ENCODE results near the gene FXYD1. TPM values are rescaled to one million over a fixed set of nuclear protein-coding genes. Genes with fewer than 3 reads are reported as not detected.

FXYD1 gene
- total and polyA plus RNA-seq, 2 of the 8 experiments (the other 6 are each of a cell fraction or from before 2014, with no cell fraction given) = 1.6 to 8.1 TPM

GRCh38 chr19:35119578-35120155 is 19.0 kb upstream of the FXYD1 start (continued):
- TF ChIP-seq SAP30 (IDR thresholded peaks at IDR 0.05; ENCODE audit: insufficient read depth, insufficient replicate concordance, low read length) = no peak
- TF ChIP-seq PHF8 (conservative IDR thresholded peaks at IDR 0.05; ENCODE audit: low read depth, low read length) = no peak
- TF ChIP-seq SP1 (IDR thresholded peaks at IDR 0.05; ENCODE audit: low read depth, low read length) = no peak
- no peak for TF ChIP-seq CBX5 (IDR thresholded peaks at IDR 0.05; ENCODE audit: low read depth, low read length)
- no peak for TF ChIP-seq TEAD4 (IDR thresholded peaks at IDR 0.05; ENCODE audit: low read depth, low read length)
- no peak for TF ChIP-seq MAFK (IDR thresholded peaks at IDR 0.05; ENCODE audit: low read depth, low read length)
- no peak for TF ChIP-seq CHD7 (IDR thresholded peaks at IDR 0.05; ENCODE audit: insufficient replicate concordance, low read length)
- TF ChIP-seq TAF1 (IDR thresholded peaks at IDR 0.05; ENCODE audit: low read depth, low read length) = no peak
- TF ChIP-seq CTBP2 (IDR thresholded peaks at IDR 0.05; ENCODE audit: borderline replicate concordance, insufficient read depth, insufficient read length, low read length) = no peak

Measured in H1 (cell line).